DND-41 (cell line): ENCODE measurements around the gene DDX31.

Experiments used
- CTCF ChIP-seq: IDR thresholded peaks from 2 replicates; pipeline ENCODE4 v1.5.1; 2012; ENCODE audit warnings: borderline replicate concordance, low read length, moderate library complexity, mild to moderate bottlenecking; ENCODE audit not compliant: poor library complexity, severe bottlenecking; ENCODE audit errors: extremely low read depth
- EZH2 ChIP-seq: IDR thresholded peaks from 3 replicates; pipeline ENCODE4 v1.6.1; 2012; ENCODE audit warnings: borderline replicate concordance, low read depth, mild to moderate bottlenecking, moderate library complexity, low read length, inconsistent platforms; ENCODE audit not compliant: severe bottlenecking

GRCh38 chr9:132630116-132630515 is 39.7 kb downstream of the DDX31 start:
- TF ChIP-seq CTCF (no peak), EZH2 (no peak)
